GM11168 (cell line): ENCODE data around the gene ZFPM1.

Source experiments
- in situ Hi-C: fragments of 300-500 bp; cut with MboI; formaldehyde crosslinking; loops from one replicate; pipeline ENCODE4 v1.12.0; 2022; ENCODE audit warnings: low sequenced_read_pairs; ENCODE audit not compliant: unreplicated experiment

The ZFPM1 gene

GRCh38 chr16:88530051-88530857 is 77.2 kb downstream of the ZFPM1 start:
- in situ Hi-C loops: no loop called here

- in situ Hi-C loops: no loop called here
These were observed 77.8 kb downstream of the ZFPM1 start for GRCh38 chr16:88530858-88531203.

GRCh38 chr16:88531346-88531745 is 78.3 kb downstream of the ZFPM1 start:
- in situ Hi-C loops: no loop called here

- in situ Hi-C loops: no loop called here
These were observed 78.9 kb downstream of the ZFPM1 start for GRCh38 chr16:88531931-88532433.

GRCh38 chr16:88532434-88533241 is 79.6 kb downstream of the ZFPM1 start:
- in situ Hi-C loops: no loop called here

GRCh38 chr16:88533381-88533917 is 80.4 kb downstream of the ZFPM1 start:
- in situ Hi-C loops: no loop called here

GRCh38 chr16:88533932-88534637 is 81.0 kb downstream of the ZFPM1 start:
- in situ Hi-C loops: no loop called here

- in situ Hi-C loops: no loop called here
These were observed 81.6 kb downstream of the ZFPM1 start for GRCh38 chr16:88534638-88535190.

GRCh38 chr16:88535191-88535856 is 82.2 kb downstream of the ZFPM1 start:
- in situ Hi-C loops: no loop called here

GRCh38 chr16:88535857-88536222 is 82.8 kb downstream of the ZFPM1 start:
- in situ Hi-C loops: no loop called here

GRCh38 chr16:88536510-88536909 is 83.4 kb downstream of the ZFPM1 start:
- in situ Hi-C loops: no loop called here

GRCh38 chr16:88536971-88537751 is 84.1 kb downstream of the ZFPM1 start:
- in situ Hi-C loops: no loop called here

- in situ Hi-C loops: no loop called here
These were observed 84.8 kb downstream of the ZFPM1 start for GRCh38 chr16:88537859-88538258.

GRCh38 chr16:88538366-88539060 is 85.4 kb downstream of the ZFPM1 start:
- in situ Hi-C loops: no loop called here

- in situ Hi-C loops: no loop called here
These were observed 86.2 kb downstream of the ZFPM1 start for GRCh38 chr16:88539261-88539651.

- in situ Hi-C loops: loop anchor here (10.0 kb wide), 1 partner anchor 105 kb away; no protein-coding TSS in a partner anchor
These were observed 86.7 kb downstream of the ZFPM1 start for GRCh38 chr16:88539652-88540345.

GRCh38 chr16:88540346-88540977 is 87.4 kb downstream of the ZFPM1 start:
- in situ Hi-C loops: loop anchor here (10.0 kb wide), 1 partner anchor 106 kb away; no protein-coding TSS in a partner anchor
